ENCODE data around the gene IFT122.

IFT122 gene

GRCh38 chr3:129461022-129461421, 21.0 kb downstream of the IFT122 start:
- no peak overlapping the region for H3K4me3 Mint-ChIP-seq
- no peaks in the 10 kb centered on the region for H3K9me3 Mint-ChIP-seq
- H3K4me1 Mint-ChIP-seq = no peaks in the 10 kb centered on the region
- no peak for TF ChIP-seq CTCF (IDR thresholded peaks at IDR 0.05; ENCODE audit: unreplicated experiment in 3 of 3)
- H3K27me3 Mint-ChIP-seq (ENCODE audit: low read depth) = no peaks in the 10 kb centered on the region
- H3K36me3 Mint-ChIP-seq (ENCODE audit: low read depth) = peaks cover 32% of the 10 kb centered on the region
- H3K27ac Mint-ChIP-seq = no peak overlapping the region

GRCh38 chr3:129461461-129462146, 21.6 kb downstream of the IFT122 start:
- H3K36me3 Mint-ChIP-seq (ENCODE audit: low read depth) = peaks cover 32% of the 10 kb centered on the region
- H3K9me3 Mint-ChIP-seq = no peaks in the 10 kb centered on the region
- no peak overlapping the region for H3K4me3 Mint-ChIP-seq
- TF ChIP-seq CTCF (IDR thresholded peaks at IDR 0.05; ENCODE audit: unreplicated experiment in 3 of 3) = no peak
- H3K27me3 Mint-ChIP-seq (ENCODE audit: low read depth) = no peaks in the 10 kb centered on the region
- no peaks in the 10 kb centered on the region for H3K4me1 Mint-ChIP-seq
- H3K27ac Mint-ChIP-seq = no peak overlapping the region

GRCh38 chr3:129462361-129462968, 22.4 kb downstream of the IFT122 start:
- Mint-ChIP-seq H3K4me3 (no peak overlapping the region), H3K27ac (no peak overlapping the region), H3K4me1 (no peaks in the 10 kb centered on the region), H3K36me3 (ENCODE audit: low read depth) (peaks cover 29% of the 10 kb centered on the region), H3K9me3 (no peaks in the 10 kb centered on the region), H3K27me3 (ENCODE audit: low read depth) (no peaks in the 10 kb centered on the region)
- no peak for TF ChIP-seq CTCF (IDR thresholded peaks at IDR 0.05; ENCODE audit: unreplicated experiment in 3 of 3)

GRCh38 chr3:129463094-129463493, 23.1 kb downstream of the IFT122 start:
- H3K27me3 Mint-ChIP-seq (ENCODE audit: low read depth) = no peaks in the 10 kb centered on the region
- TF ChIP-seq CTCF (IDR thresholded peaks at IDR 0.05; ENCODE audit: unreplicated experiment in 3 of 3) = no peak
- peaks cover 30% of the 10 kb centered on the region for H3K36me3 Mint-ChIP-seq (ENCODE audit: low read depth)
- H3K27ac Mint-ChIP-seq = no peak overlapping the region
- no peak overlapping the region for H3K4me3 Mint-ChIP-seq
- no peaks in the 10 kb centered on the region for H3K9me3 Mint-ChIP-seq
- H3K4me1 Mint-ChIP-seq = no peaks in the 10 kb centered on the region

GRCh38 chr3:129463716-129464115, 23.7 kb downstream of the IFT122 start:
- TF ChIP-seq CTCF (IDR thresholded peaks at IDR 0.05; ENCODE audit: unreplicated experiment in 3 of 3) = no peak
- H3K27ac Mint-ChIP-seq = no peak overlapping the region
- H3K4me1 Mint-ChIP-seq = no peaks in the 10 kb centered on the region
- no peak overlapping the region for H3K4me3 Mint-ChIP-seq
- H3K36me3 Mint-ChIP-seq (ENCODE audit: low read depth) = peaks cover 27% of the 10 kb centered on the region
- no peaks in the 10 kb centered on the region for H3K27me3 Mint-ChIP-seq (ENCODE audit: low read depth)
- H3K9me3 Mint-ChIP-seq = no peaks in the 10 kb centered on the region

- H3K9me3 Mint-ChIP-seq = no peaks in the 10 kb centered on the region
- TF ChIP-seq CTCF (IDR thresholded peaks at IDR 0.05; ENCODE audit: unreplicated experiment in 3 of 3) = no peak
- no peaks in the 10 kb centered on the region for H3K27me3 Mint-ChIP-seq (ENCODE audit: low read depth)
- H3K4me3 Mint-ChIP-seq = no peak overlapping the region
- no peaks in the 10 kb centered on the region for H3K4me1 Mint-ChIP-seq
- peaks cover 39% of the 10 kb centered on the region for H3K36me3 Mint-ChIP-seq (ENCODE audit: low read depth)
- peak overlapping the region in 1 of 3 experiments; percentile 24 for H3K27ac Mint-ChIP-seq
Measured at GRCh38 chr3:129467932-129468331, 27.9 kb downstream of the IFT122 start.

Measured in nephron (organoid).